Upper lobe of right lung (tissue), 1 donor: ENCODE data around the gene SST. TPM values are rescaled to one million over a fixed set of nuclear protein-coding genes. Genes with fewer than 3 reads are reported as not detected.
A peak's percentile ranks its signal among the peaks of the same experiment; 100 is the strongest.

ENCODE experiments used
- ATAC-seq: fragments of 200-7000 bp; cut with Tn5 transposase; one replicate; pipeline ENCODE4 v1.9.1; 2020; ENCODE audit warnings: mild to moderate bottlenecking, moderate library complexity
- DNase-seq: peaks from one replicate; pipeline ENCODE4 v3.0.0-alpha.2; 2020
- H3K27ac ChIP-seq: fragments of 200-600 bp; one replicate; pipeline ENCODE4 v1.8.0; 2022
- H3K27me3 ChIP-seq: fragments of 200-600 bp; one replicate; pipeline ENCODE4 v1.8.0; 2022; ENCODE audit warnings: mild to moderate bottlenecking
- H3K36me3 ChIP-seq: fragments of 200-600 bp; one replicate; pipeline ENCODE4 v1.8.0; 2022
- H3K4me1 ChIP-seq: fragments of 200-600 bp; one replicate; pipeline ENCODE4 v1.8.0; 2022
- H3K4me3 ChIP-seq: fragments of 200-600 bp; one replicate; pipeline ENCODE4 v1.8.0; 2022; ENCODE audit warnings: mild to moderate bottlenecking
- H3K9me3 ChIP-seq: fragments of 200-600 bp; one replicate; pipeline ENCODE4 v1.8.0; 2022
- CTCF ChIP-seq: fragments of 200-600 bp; IDR thresholded peaks from one replicate; pipeline ENCODE4 v1.8.0; 2022; ENCODE audit warnings: antibody characterized with exemption
- intact Hi-C: fragments of 100-400 bp; cut with DNase I; formaldehyde crosslinking; loops from one replicate; pipeline ENCODE4 v1.11.0; 2022
- long read RNA-seq: library from polyadenylated mRNA; unstranded; transcript quantifications from one replicate; pipeline ENCODE4 v2.0.0, GENCODE V29; 2021
- total RNA-seq: library from RNA; stranded (reverse); fragmentation: NEBNext Ultra II Directional; extraction: Animal tissue kit (Norgen Biotek cat#: 25700); gene quantifications from one replicate; pipeline ENCODE4 v1.2.1, GENCODE V29; 2021
- donor health status: DM: no; HTN: yes; CAD: no; lungs with severe emphysema.

The SST gene
- not detected for total RNA-seq
- long read RNA-seq: 0 reads

DNA sequence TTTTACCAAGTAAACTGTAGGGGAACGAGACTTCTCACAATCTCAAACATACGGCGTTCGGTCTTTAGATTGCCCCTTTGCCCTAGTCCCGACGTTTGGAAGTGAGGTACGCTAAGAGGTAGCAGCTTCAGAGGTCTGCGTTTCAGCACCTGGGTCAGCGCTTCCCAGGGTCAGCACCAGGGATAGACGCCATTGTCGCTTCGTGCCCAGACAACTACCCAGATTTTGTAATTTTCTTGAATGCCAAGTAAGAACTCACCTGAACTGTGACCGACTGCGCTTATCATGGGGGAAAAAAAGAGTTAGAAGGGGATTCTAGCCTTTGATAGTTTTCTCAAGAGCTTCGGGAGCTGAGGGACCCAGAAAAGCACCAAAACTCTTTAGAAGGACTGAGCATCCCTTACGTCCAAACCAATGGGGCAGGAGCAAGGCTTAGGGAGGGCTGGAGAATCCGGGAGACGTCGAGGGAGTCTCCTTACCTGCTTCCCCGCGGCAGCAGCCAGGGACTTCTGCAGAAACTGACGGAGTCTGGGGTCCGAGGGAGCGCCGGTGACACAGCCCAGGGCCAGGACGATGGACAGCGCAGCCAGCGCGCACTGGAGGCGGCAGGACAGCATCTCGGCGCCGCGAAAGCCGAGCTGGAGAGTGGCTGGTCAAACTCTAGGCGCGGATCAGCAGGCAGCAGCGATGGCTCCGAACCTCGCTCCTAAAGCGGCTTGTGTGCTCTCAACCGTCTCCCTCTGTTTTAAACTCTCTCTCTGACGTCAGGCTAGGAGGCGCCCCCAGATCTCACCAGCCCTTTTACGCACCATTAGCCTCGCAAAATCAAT, at the start of gene SST:
SST (minus strand) TSS at position 720 of the 830 bp plus-strand sequence; CDS start at position 617, 103 bp downstream.
- Histone ChIP-seq H3K27ac (no peak within 1 kb of the TSS), H3K9me3 (no peaks in the 10 kb centered on the region), H3K27me3 (peaks cover 26% of the 10 kb centered on the region), H3K4me1 (no peaks in the 10 kb centered on the region), H3K36me3 (no peaks in the 10 kb centered on the region), H3K4me3 (no peak within 1 kb of the TSS)
- peak; percentile 68 for DNase-seq
- peak; percentile 68 for ATAC-seq
- intact Hi-C loops: no loop called here
- no peak for TF ChIP-seq CTCF

GRCh38 chr3:187719628-187720336, 49.6 kb upstream of the SST start:
- H3K9me3 ChIP-seq: no peaks in the 10 kb centered on the region
- peak; percentile 10 for ATAC-seq
- no peaks in the 10 kb centered on the region for H3K27me3 ChIP-seq
- no peak overlapping the region for H3K27ac ChIP-seq
- peaks cover 45% of the 10 kb centered on the region for H3K36me3 ChIP-seq
- intact Hi-C loops: no loop called here
- H3K4me1 ChIP-seq: no peaks in the 10 kb centered on the region
- no peak for DNase-seq
- TF ChIP-seq CTCF: no peak
- H3K4me3 ChIP-seq: no peak overlapping the region

- ATAC-seq (peak; percentile 33), DNase-seq (no peak)
- no peaks in the 10 kb centered on the region for H3K4me1 ChIP-seq
- H3K9me3 ChIP-seq: no peaks in the 10 kb centered on the region
- no peak overlapping the region for H3K4me3 ChIP-seq
- no peaks in the 10 kb centered on the region for H3K27me3 ChIP-seq
- TF ChIP-seq CTCF: no peak
- no peak overlapping the region for H3K27ac ChIP-seq
- peaks cover 35% of the 10 kb centered on the region for H3K36me3 ChIP-seq
- intact Hi-C loops: no loop called here
Observed at GRCh38 chr3:187718802-187719201, 48.6 kb upstream of the SST start.

GRCh38 chr3:187717572-187717971, 47.4 kb upstream of the SST start:
- Histone ChIP-seq H3K4me1 (no peaks in the 10 kb centered on the region), H3K36me3 (peaks cover 23% of the 10 kb centered on the region), H3K27me3 (no peaks in the 10 kb centered on the region), H3K9me3 (no peaks in the 10 kb centered on the region), H3K27ac (no peak overlapping the region), H3K4me3 (no peak overlapping the region)
- ATAC-seq: no peak
- intact Hi-C loops: no loop called here
- DNase-seq: no peak
- no peak for TF ChIP-seq CTCF

DNA sequence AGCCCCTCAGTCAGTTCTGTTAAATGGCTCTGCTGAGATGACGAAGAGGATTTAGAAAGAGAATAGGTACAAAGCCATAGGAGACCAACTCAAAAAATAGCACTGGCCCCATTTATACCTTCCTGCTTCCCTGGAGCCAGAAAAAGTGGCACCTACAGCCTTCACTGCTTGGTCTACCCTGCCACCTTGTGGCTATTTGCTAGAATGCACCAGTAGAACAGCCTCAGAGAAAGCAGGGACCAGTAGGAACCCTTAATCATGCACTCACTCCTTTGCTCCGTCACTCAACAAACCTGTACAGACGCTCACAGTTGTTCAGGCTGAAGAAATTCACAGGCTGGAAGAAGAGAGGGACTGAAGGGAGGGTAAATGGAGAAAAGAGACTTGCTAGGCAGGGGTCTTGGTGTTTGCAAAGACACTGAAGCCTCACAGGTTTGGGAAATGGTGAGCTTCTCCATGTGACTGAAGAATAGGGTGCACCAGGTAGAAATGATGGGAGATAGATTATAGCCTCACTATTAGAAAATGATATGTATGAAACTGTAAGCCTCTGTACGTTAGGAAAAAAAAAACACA, 44.3 kb upstream of the SST start:
- peak; percentile 95 for TF ChIP-seq CTCF
- intact Hi-C loops: no loop called here
- Histone ChIP-seq H3K27me3 (no peaks in the 10 kb centered on the region), H3K36me3 (no peaks in the 10 kb centered on the region), H3K4me1 (no peaks in the 10 kb centered on the region), H3K9me3 (no peaks in the 10 kb centered on the region), H3K4me3 (no peak overlapping the region), H3K27ac (no peak overlapping the region)
- DNase-seq: no peak
- ATAC-seq: peak; percentile 97
